ENCODE measurements around the gene SLC6A20.

The SLC6A20 gene

DNA sequence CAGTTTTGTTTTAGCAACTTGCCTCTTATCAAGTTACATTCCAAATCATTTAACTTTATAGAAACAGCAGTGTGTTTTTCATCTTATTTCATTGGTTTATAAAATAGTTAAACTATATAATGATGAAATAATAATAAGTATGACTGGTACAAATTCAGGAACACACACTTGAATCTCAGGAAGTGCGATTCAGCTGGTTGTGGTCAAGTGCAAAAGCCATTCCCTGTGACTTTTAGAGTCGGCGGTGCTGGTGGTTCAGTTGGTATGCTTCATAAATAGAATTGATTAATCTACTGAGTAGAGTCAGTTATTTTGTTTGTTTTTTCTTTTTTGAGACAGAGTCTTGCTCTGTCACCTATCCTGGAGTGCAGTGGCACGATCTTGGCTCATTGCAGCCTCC lies 84.4 kb downstream of the SLC6A20 start:
- Histone ChIP-seq H3K36me3 (ENCODE audit: insufficient read depth, low read length) (peaks cover 85% of the 10 kb centered on the region), H3K4me2 (ENCODE audit: insufficient read depth, low read length) (no peak overlapping the region), H3K4me3 (ENCODE audit: low read depth in 1 of 2, low read length in 2 of 2) (no peak overlapping the region), H3K79me2 (ENCODE audit: insufficient read depth, low read length) (peaks cover 5% of the 10 kb centered on the region; the same call in 1 of the 2 replicates), H3K4me1 (ENCODE audit: insufficient read depth, low read length) (no peaks in the 10 kb centered on the region), H4K20me1 (ENCODE audit: insufficient read depth, low read length) (no peaks in the 10 kb centered on the region; the same call in none of the 2 replicates), H3K9ac (ENCODE audit: low read depth, low read length) (no peak overlapping the region), H3K27me3 (ENCODE audit: insufficient read depth, low read length, poor library complexity) (no peaks in the 10 kb centered on the region), H3K9me3 (ENCODE audit: insufficient read depth, low read length, severe bottlenecking) (no peaks in the 10 kb centered on the region), H3K27ac (ENCODE audit: low read length) (no peak overlapping the region), H2AFZ (ENCODE audit: low read depth, low read length) (no peak overlapping the region)
- no peak for DNase-seq
- no peak for ATAC-seq (ENCODE audit: insufficient read depth, low read depth)
- TF ChIP-seq, protein P1, sequence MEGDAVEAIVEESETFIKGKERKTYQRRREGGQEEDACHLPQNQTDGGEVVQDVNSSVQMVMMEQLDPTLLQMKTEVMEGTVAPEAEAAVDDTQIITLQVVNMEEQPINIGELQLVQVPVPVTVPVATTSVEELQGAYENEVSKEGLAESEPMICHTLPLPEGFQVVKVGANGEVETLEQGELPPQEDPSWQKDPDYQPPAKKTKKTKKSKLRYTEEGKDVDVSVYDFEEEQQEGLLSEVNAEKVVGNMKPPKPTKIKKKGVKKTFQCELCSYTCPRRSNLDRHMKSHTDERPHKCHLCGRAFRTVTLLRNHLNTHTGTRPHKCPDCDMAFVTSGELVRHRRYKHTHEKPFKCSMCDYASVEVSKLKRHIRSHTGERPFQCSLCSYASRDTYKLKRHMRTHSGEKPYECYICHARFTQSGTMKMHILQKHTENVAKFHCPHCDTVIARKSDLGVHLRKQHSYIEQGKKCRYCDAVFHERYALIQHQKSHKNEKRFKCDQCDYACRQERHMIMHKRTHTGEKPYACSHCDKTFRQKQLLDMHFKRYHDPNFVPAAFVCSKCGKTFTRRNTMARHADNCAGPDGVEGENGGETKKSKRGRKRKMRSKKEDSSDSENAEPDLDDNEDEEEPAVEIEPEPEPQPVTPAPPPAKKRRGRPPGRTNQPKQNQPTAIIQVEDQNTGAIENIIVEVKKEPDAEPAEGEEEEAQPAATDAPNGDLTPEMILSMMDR (IDR thresholded peaks at IDR 0.05; ENCODE audit: borderline replicate concordance, extremely low read depth, low read length, poor library complexity, severe bottlenecking), result no peak
- TF ChIP-seq EZH2 (IDR thresholded peaks at IDR 0.05; ENCODE audit: borderline replicate concordance, low read depth, low read length, severe bottlenecking), result no peak

DNA sequence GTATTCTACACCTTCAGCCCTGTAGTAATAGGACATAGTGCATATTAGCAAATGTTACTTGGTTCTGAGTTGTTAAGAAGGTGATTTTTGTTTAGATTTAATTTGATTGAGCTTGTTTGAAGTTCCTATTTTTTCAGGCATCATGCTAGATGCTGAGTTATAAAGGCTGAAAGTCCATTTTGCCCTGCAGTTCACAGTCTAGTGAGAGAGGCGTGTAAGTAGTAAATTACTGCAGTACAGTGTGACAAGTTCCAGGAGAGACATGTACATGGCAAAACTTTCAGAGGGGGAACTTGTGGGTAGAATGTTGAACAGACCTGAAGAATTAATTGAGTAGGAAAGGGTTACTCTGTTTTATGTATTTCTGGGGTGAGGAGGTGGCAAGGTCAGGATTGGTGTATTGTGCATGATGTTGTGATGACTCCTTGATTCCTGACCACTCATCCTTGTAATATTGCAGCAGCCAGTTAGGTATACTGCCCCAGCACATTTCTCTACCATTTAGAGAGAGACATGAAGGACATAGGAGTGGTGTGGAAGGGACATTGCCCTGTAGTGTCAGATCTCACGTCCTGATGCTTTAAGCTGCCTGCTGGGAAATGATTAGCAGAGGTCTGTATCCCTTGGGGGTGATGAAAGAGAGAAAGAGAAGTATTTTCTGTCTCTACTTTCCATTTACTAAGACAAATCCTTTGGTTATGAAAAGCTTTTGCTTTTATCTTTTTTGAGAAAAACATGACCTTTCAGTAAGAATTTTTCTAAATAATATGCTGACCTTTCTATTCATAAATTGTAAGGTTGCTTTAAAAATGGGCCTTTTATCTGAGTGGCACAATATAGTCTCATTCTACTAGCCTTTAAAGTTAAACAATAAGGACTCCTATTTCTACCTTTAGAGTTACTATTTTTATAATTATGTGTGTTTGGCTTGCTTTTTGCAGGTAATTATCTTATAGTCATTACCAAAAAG lies 90.2 kb downstream of the SLC6A20 start:
- no peak overlapping the region for H3K9ac ChIP-seq (ENCODE audit: low read depth, low read length)

More for the DNA sequence above, 90.2 kb downstream of the SLC6A20 start:
- H3K9me3 ChIP-seq (ENCODE audit: insufficient read depth, low read length, severe bottlenecking), result no peaks in the 10 kb centered on the region
- DNase-seq (no peak), ATAC-seq (ENCODE audit: insufficient read depth, low read depth) (no peak)
- peaks cover 52% of the 10 kb centered on the region for H3K79me2 ChIP-seq (ENCODE audit: insufficient read depth, low read length)
- peaks cover 72% of the 10 kb centered on the region for H3K36me3 ChIP-seq (ENCODE audit: insufficient read depth, low read length)
- no peaks in the 10 kb centered on the region for H3K27me3 ChIP-seq (ENCODE audit: insufficient read depth, low read length, poor library complexity)
- no peak overlapping the region for H3K27ac ChIP-seq (ENCODE audit: low read length)
- H4K20me1 ChIP-seq (ENCODE audit: insufficient read depth, low read length), result peaks cover 14% of the 10 kb centered on the region; the same call in 1 of the 2 replicates
- H3K4me3 ChIP-seq (ENCODE audit: low read depth in 1 of 2, low read length in 2 of 2), result no peak overlapping the region
- H3K4me1 ChIP-seq (ENCODE audit: insufficient read depth, low read length), result no peaks in the 10 kb centered on the region
- no peak for TF ChIP-seq EZH2 (IDR thresholded peaks at IDR 0.05; ENCODE audit: borderline replicate concordance, low read depth, low read length, severe bottlenecking)
- TF ChIP-seq, protein P1 (IDR thresholded peaks at IDR 0.05; ENCODE audit: borderline replicate concordance, extremely low read depth, low read length, poor library complexity, severe bottlenecking), result no peak
- no peak overlapping the region for H2AFZ ChIP-seq (ENCODE audit: low read depth, low read length)
- no peak overlapping the region for H3K4me2 ChIP-seq (ENCODE audit: insufficient read depth, low read length)
